WTC11 (cell line): ENCODE measurements around the gene PRDM5. TPM values are rescaled to one million over a fixed set of nuclear protein-coding genes. Genes with fewer than 3 reads are reported as not detected.

Experiments
- ATAC-seq: fragments of 200-7000 bp; cut with Tn5 transposase; 2 replicates; pipeline ENCODE4 v1.10.0; 2021; ENCODE audit warnings: mild to moderate bottlenecking, moderate library complexity
- CTCF ChIA-PET: fragments of 300-600 bp; sonication (Branson Sonifier 250); formaldehyde crosslinking; loops from one replicate; lab custom pipeline; 2021; ENCODE audit warnings: antibody characterized with exemption; lab: Charles Lee
- POLR2A ChIA-PET: fragments of 350-600 bp; sonication (Branson Sonifier 250); formaldehyde crosslinking; loops from one replicate; lab custom pipeline; 2021; ENCODE audit warnings: antibody characterized with exemption; lab: Charles Lee
- DNase-seq: peaks from one replicate; pipeline ENCODE4 v3.0.0; 2021; ENCODE audit warnings: low spot score
- H3K27ac Mint-ChIP-seq: 2 replicates; pipeline ENCODE4 v1.8.0; 2021; ENCODE audit warnings: mixed read lengths
- H3K27me3 Mint-ChIP-seq: 2 replicates; pipeline ENCODE4 v1.8.0; 2021; ENCODE audit warnings: low read depth, mild to moderate bottlenecking, moderate library complexity, mixed read lengths
- H3K36me3 Mint-ChIP-seq: 2 replicates; pipeline ENCODE4 v1.8.0; 2021; ENCODE audit warnings: mixed read lengths
- H3K4me1 Mint-ChIP-seq: 2 replicates; pipeline ENCODE4 v1.8.0; 2022; ENCODE audit warnings: mixed read lengths
- H3K4me3 Mint-ChIP-seq: 2 replicates; pipeline ENCODE4 v1.8.0; 2021; ENCODE audit warnings: mild to moderate bottlenecking, moderate library complexity, mixed read lengths
- H3K9me3 Mint-ChIP-seq: 2 replicates; pipeline ENCODE4 v1.8.0; 2021; ENCODE audit warnings: mixed read lengths
- CDX4 ChIP-seq: fragments of 250-450 bp; sonication (Bioruptor Pico); IDR thresholded peaks from 2 replicates; pipeline ENCODE4 v1.9.0; 2021; ENCODE audit warnings: moderate library complexity, mild to moderate bottlenecking, inconsistent platforms, borderline replicate concordance
- CREB1 ChIP-seq: sonication (generic); formaldehyde crosslinking; IDR thresholded peaks from 2 replicates; pipeline ENCODE4 v1.8.0; 2023; ENCODE audit warnings: mild to moderate bottlenecking, missing genetic modification reagents
- ESRRA ChIP-seq: sonication (generic); formaldehyde crosslinking; IDR thresholded peaks from 2 replicates; pipeline ENCODE4 v1.8.1; 2022; ENCODE audit warnings: mild to moderate bottlenecking, missing genetic modification reagents, borderline replicate concordance
- FOXK1 ChIP-seq: sonication (generic); formaldehyde crosslinking; IDR thresholded peaks from 2 replicates; pipeline ENCODE4 v1.8.0; 2022; ENCODE audit warnings: mild to moderate bottlenecking, moderate library complexity, missing genetic modification reagents
- FOXP4 ChIP-seq: sonication (generic); formaldehyde crosslinking; IDR thresholded peaks from 2 replicates; pipeline ENCODE4 v1.8.0; 2022; ENCODE audit warnings: mild to moderate bottlenecking, missing genetic modification reagents
- GTF2I ChIP-seq: fragments of 250-450 bp; sonication (Bioruptor Pico); conservative IDR thresholded peaks from 2 replicates; pipeline ENCODE4 v1.4.0; 2021; ENCODE audit warnings: mild to moderate bottlenecking
- HMGXB4 ChIP-seq: sonication (generic); formaldehyde crosslinking; IDR thresholded peaks from 2 replicates; pipeline ENCODE4 v1.8.1; 2023; ENCODE audit warnings: mild to moderate bottlenecking, moderate library complexity, missing genetic modification reagents
- JUN ChIP-seq: sonication (generic); formaldehyde crosslinking; IDR thresholded peaks from 2 replicates; pipeline ENCODE4 v1.8.0; 2023; ENCODE audit warnings: mild to moderate bottlenecking, missing genetic modification reagents
- OVOL2 ChIP-seq: fragments of 250-450 bp; sonication (Bioruptor Pico); IDR thresholded peaks from 2 replicates; pipeline ENCODE4 v1.9.0; 2021; ENCODE audit warnings: mild to moderate bottlenecking, borderline replicate concordance
- PRRX2 ChIP-seq: fragments of 250-450 bp; sonication (Bioruptor Pico); IDR thresholded peaks from 2 replicates; pipeline ENCODE4 v1.8.0; 2021; ENCODE audit warnings: mild to moderate bottlenecking
- STAT6 ChIP-seq: sonication (generic); formaldehyde crosslinking; conservative IDR thresholded peaks from 2 replicates; pipeline ENCODE4 v1.8.1; 2023; ENCODE audit warnings: mild to moderate bottlenecking, low read depth, missing genetic modification reagents, moderate library complexity
- TEAD1 ChIP-seq: sonication (generic); formaldehyde crosslinking; IDR thresholded peaks from 2 replicates; pipeline ENCODE4 v1.8.0; 2022; ENCODE audit warnings: mild to moderate bottlenecking, missing genetic modification reagents
- USF1 ChIP-seq: sonication (generic); formaldehyde crosslinking; IDR thresholded peaks from 2 replicates; pipeline ENCODE4 v1.8.0; 2022; ENCODE audit warnings: mild to moderate bottlenecking, missing genetic modification reagents
- ZNF317 ChIP-seq: sonication (generic); formaldehyde crosslinking; IDR thresholded peaks from 2 replicates; pipeline ENCODE4 v1.8.1; 2023; ENCODE audit warnings: low read depth, mild to moderate bottlenecking, moderate library complexity, missing genetic modification reagents, borderline replicate concordance
- ZNF396 ChIP-seq: fragments of 250-450 bp; sonication (Bioruptor Pico); IDR thresholded peaks from 2 replicates; pipeline ENCODE4 v1.8.0; 2021; ENCODE audit warnings: mild to moderate bottlenecking, moderate library complexity, borderline replicate concordance
- ZNF671 ChIP-seq: fragments of 250-450 bp; sonication (Bioruptor Pico); IDR thresholded peaks from 2 replicates; pipeline ENCODE4 v1.8.0; 2021; ENCODE audit warnings: mild to moderate bottlenecking
- total RNA-seq: library from RNA; stranded (reverse); gene quantifications from 3 replicates; pipeline ENCODE4 v1.2.3, GENCODE V29; 2021

The PRDM5 gene
- total RNA-seq, 1 experiment from 2014 or later = 47.0 TPM

- ATAC-seq (no peak), DNase-seq (no peak)
- Mint-ChIP-seq H3K27ac (no peak overlapping the region), H3K4me3 (no peak overlapping the region), H3K4me1 (peaks cover 8% of the 10 kb centered on the region), H3K9me3 (no peaks in the 10 kb centered on the region), H3K36me3 (no peaks in the 10 kb centered on the region), H3K27me3 (peaks cover 6% of the 10 kb centered on the region; the same call in 1 of the 2 replicates)
- POLR2A ChIA-PET = no interaction called here
- CTCF ChIA-PET = no interaction called here
- TF ChIP-seq ZNF317 (no peak), FOXP4 (CRISPR knock-in tag) (no peak), USF1 (CRISPR knock-in tag) (no peak), HMGXB4 (CRISPR knock-in tag) (no peak), GTF2I (no peak), ZNF396 (CRISPR knock-in tag) (no peak), JUN (CRISPR knock-in tag) (no peak)
Measured at GRCh38 chr4:120963449-120963848, 40.9 kb upstream of the PRDM5 start.

- Mint-ChIP-seq H3K36me3 (no peaks in the 10 kb centered on the region), H3K27ac (no peak overlapping the region), H3K9me3 (no peaks in the 10 kb centered on the region), H3K4me3 (no peak overlapping the region), H3K27me3 (peaks cover 16% of the 10 kb centered on the region), H3K4me1 (peaks cover 8% of the 10 kb centered on the region)
- ATAC-seq (no peak), DNase-seq (no peak)
- ChIA-PET CTCF (no interaction called here), POLR2A (no interaction called here)
- TF ChIP-seq PRRX2 (CRISPR knock-in tag) (no peak), TEAD1 (CRISPR knock-in tag) (no peak), OVOL2 (CRISPR knock-in tag) (no peak), CDX4 (CRISPR knock-in tag) (no peak), STAT6 (CRISPR knock-in tag) (no peak), ZNF671 (CRISPR knock-in tag) (no peak)
Measured at GRCh38 chr4:120960656-120961267, 38.2 kb upstream of the PRDM5 start.

- CTCF ChIA-PET = no interaction called here
- no peak for TF ChIP-seq CREB1 (CRISPR knock-in tag)
- no peak for TF ChIP-seq ESRRA (CRISPR knock-in tag)
- no peak for TF ChIP-seq FOXK1
- Mint-ChIP-seq H3K36me3 (peaks cover 50% of the 10 kb centered on the region), H3K4me1 (no peaks in the 10 kb centered on the region), H3K27ac (no peak overlapping the region), H3K9me3 (peaks cover 79% of the 10 kb centered on the region), H3K27me3 (peaks cover 13% of the 10 kb centered on the region), H3K4me3 (no peak overlapping the region)
- POLR2A ChIA-PET = no interaction called here
- no peak for DNase-seq
- ATAC-seq = no peak
Measured at GRCh38 chr4:120948382-120948781, 25.9 kb upstream of the PRDM5 start.
